Trophoblast cell (in vitro differentiated cells and primary cell): ENCODE results near the gene HADHA.

Experiments used
- DNase-seq, 2 donors: peaks; one replicate each; pipeline ENCODE4 v3.0.0-alpha.2; 2016
- H2AFZ ChIP-seq: 2 replicates; pipeline ENCODE4 v1.6.1; 2013; ENCODE audit warnings: low read length, moderate library complexity, mild to moderate bottlenecking; ENCODE audit not compliant: insufficient read depth, poor library complexity
- H2AK5ac ChIP-seq: 2 replicates; pipeline ENCODE4 v1.6.1; 2013; ENCODE audit warnings: mild to moderate bottlenecking, low read length
- H2BK120ac ChIP-seq: 2 replicates; pipeline ENCODE4 v1.6.1; 2013; ENCODE audit warnings: low read length, mild to moderate bottlenecking, moderate library complexity; ENCODE audit not compliant: insufficient read depth, poor library complexity
- H2BK12ac ChIP-seq: 2 replicates; pipeline ENCODE4 v1.6.1; 2013; ENCODE audit warnings: mild to moderate bottlenecking, low read length, moderate library complexity
- H2BK5ac ChIP-seq: 2 replicates; pipeline ENCODE4 v1.6.1; 2013; ENCODE audit warnings: low read length, low read depth, moderate library complexity, mild to moderate bottlenecking; ENCODE audit not compliant: poor library complexity
- H3K14ac ChIP-seq: 2 replicates; pipeline ENCODE4 v1.6.1; 2013; ENCODE audit warnings: mild to moderate bottlenecking, low read length
- H3K18ac ChIP-seq: 2 replicates; pipeline ENCODE4 v1.6.1; 2013; ENCODE audit warnings: mild to moderate bottlenecking, low read length
- H3K23ac ChIP-seq: 2 replicates; pipeline ENCODE4 v1.6.1; 2013; ENCODE audit warnings: low read length
- H3K27ac ChIP-seq: 2 replicates; pipeline ENCODE4 v1.5.1; 2013; ENCODE audit warnings: low read depth, mild to moderate bottlenecking, inconsistent platforms, low read length, moderate library complexity
- H3K27me3 ChIP-seq: 2 replicates; pipeline ENCODE4 v1.6.1; 2013; ENCODE audit warnings: inconsistent platforms, mild to moderate bottlenecking, low read length, moderate library complexity; ENCODE audit not compliant: insufficient read depth
- H3K36me3 ChIP-seq, 2 experiments: 1 replicate in 1 of 2; 2 replicates in 1 of 2; pipeline ENCODE4 v1.6.1; 2013; ENCODE audit warnings: low read length in 2 of 2, mild to moderate bottlenecking in 2 of 2, moderate library complexity in 1 of 2; ENCODE audit not compliant: insufficient read depth in 2 of 2, control insufficient read depth in 1 of 2
- H3K4ac ChIP-seq: 2 replicates; pipeline ENCODE4 v1.6.1; 2013; ENCODE audit warnings: low read depth, mild to moderate bottlenecking, low read length, moderate library complexity
- H3K4me1 ChIP-seq, 2 experiments: 1 replicate in 1 of 2; 2 replicates in 1 of 2; pipeline ENCODE4 v1.6.1; 2013; ENCODE audit warnings: low read length in 2 of 2, mild to moderate bottlenecking in 2 of 2, moderate library complexity in 1 of 2; ENCODE audit not compliant: insufficient read depth in 2 of 2, control insufficient read depth in 1 of 2
- H3K4me2 ChIP-seq: 2 replicates; pipeline ENCODE4 v1.6.1; 2013; ENCODE audit warnings: inconsistent platforms, mild to moderate bottlenecking, low read length, moderate library complexity
- H3K4me3 ChIP-seq: 2 replicates; pipeline ENCODE4 v1.5.1; 2013; ENCODE audit warnings: mild to moderate bottlenecking, low read depth, low read length, inconsistent platforms
- H3K79me1 ChIP-seq: one replicate; pipeline ENCODE4 v1.6.1; 2013; ENCODE audit warnings: low read length
- H3K79me2 ChIP-seq: 2 replicates; pipeline ENCODE4 v1.6.1; 2013; ENCODE audit warnings: low read length, mild to moderate bottlenecking; ENCODE audit not compliant: control insufficient read depth, insufficient read depth, poor library complexity
- H3K9ac ChIP-seq: 2 replicates; pipeline ENCODE4 v1.6.1; 2013; ENCODE audit warnings: mild to moderate bottlenecking, low read length
- H3K9me3 ChIP-seq: 2 replicates; pipeline ENCODE4 v1.6.1; 2013; ENCODE audit warnings: low read depth, mild to moderate bottlenecking, control low read depth, inconsistent platforms, low read length; ENCODE audit not compliant: insufficient read depth
- H4K12ac ChIP-seq: 2 replicates; pipeline ENCODE4 v1.6.1; 2013; ENCODE audit warnings: low read depth, mild to moderate bottlenecking, low read length, moderate library complexity
- H4K8ac ChIP-seq: 2 replicates; pipeline ENCODE4 v1.6.1; 2013; ENCODE audit warnings: low read depth, mild to moderate bottlenecking, low read length, moderate library complexity
- H4K91ac ChIP-seq: one replicate; pipeline ENCODE4 v1.6.1; 2013; ENCODE audit warnings: low read depth, mild to moderate bottlenecking, low read length, moderate library complexity
- WGBS: extraction: QIAGEN DNeasy Blood & Tissue Kit; methylation state at CpG from one replicate; pipeline ENCODE4 v1.1.7; 2013; ENCODE audit warnings: missing lambda C conversion rate; ENCODE audit not compliant: insufficient read length, insufficient coverage; ENCODE audit errors: extremely low coverage; 5-methylcytosine and 5-hydroxymethylcytosine counted together

HADHA gene

GRCh38 chr2:26245810-26246209 is 1.4 kb upstream of the HADHA start:
- no peak overlapping the region for H4K8ac ChIP-seq
- no peak overlapping the region for H3K18ac ChIP-seq
- no peak overlapping the region for H4K12ac ChIP-seq
- no peak for DNase-seq
- H3K9me3 ChIP-seq: no peaks in the 10 kb centered on the region
- H2AK5ac ChIP-seq: no peak overlapping the region
- H3K23ac ChIP-seq: no peak overlapping the region
- H3K4me3 ChIP-seq: no peak overlapping the region
- no peak overlapping the region for H2AFZ ChIP-seq
- no peaks in the 10 kb centered on the region for H3K4me1 ChIP-seq
- no CpG with 5 or more reads among the region's 3 CpGs for WGBS
- H3K4ac ChIP-seq: no peak overlapping the region
- peaks cover 7% of the 10 kb centered on the region for H3K79me2 ChIP-seq
- no peaks in the 10 kb centered on the region for H3K36me3 ChIP-seq
- H2BK12ac ChIP-seq: no peak overlapping the region
- no peak overlapping the region for H2BK120ac ChIP-seq
- H3K79me1 ChIP-seq: peaks cover 5% of the 10 kb centered on the region
- H3K27ac ChIP-seq: no peak overlapping the region
- H3K4me2 ChIP-seq: peak overlapping the region; percentile 80
- H4K91ac ChIP-seq: no peak overlapping the region
- no peak overlapping the region for H3K9ac ChIP-seq
- no peak overlapping the region for H2BK5ac ChIP-seq
- no peaks in the 10 kb centered on the region for H3K27me3 ChIP-seq
- no peak overlapping the region for H3K14ac ChIP-seq

- H3K4me3 ChIP-seq: peak overlapping the region; percentile 90
- peaks cover 5% of the 10 kb centered on the region for H3K79me1 ChIP-seq
- H4K8ac ChIP-seq: peak overlapping the region; percentile 43
- peak overlapping the region; percentile 1 for H3K14ac ChIP-seq
- H3K4me2 ChIP-seq: peak overlapping the region; percentile 80
- peak overlapping the region; percentile 3 for H4K12ac ChIP-seq
- peak overlapping the region; percentile 3 for H4K91ac ChIP-seq
- H3K9ac ChIP-seq: peak overlapping the region; percentile 88
- peak overlapping the region; percentile 82 for H3K27ac ChIP-seq
- H3K18ac ChIP-seq: peak overlapping the region; percentile 26
- WGBS: no CpG with 5 or more reads among the region's 21 CpGs
- H3K4ac ChIP-seq: peak overlapping the region; percentile 4
- no peak overlapping the region for H2AK5ac ChIP-seq
- H2AFZ ChIP-seq: peak overlapping the region; percentile 21
- no peak overlapping the region for H3K23ac ChIP-seq
- H2BK5ac ChIP-seq: no peak overlapping the region
- H2BK12ac ChIP-seq: no peak overlapping the region
- no peaks in the 10 kb centered on the region for H3K9me3 ChIP-seq
- peak; percentile 47 to 62 for DNase-seq
- H3K27me3 ChIP-seq: no peaks in the 10 kb centered on the region
- no peaks in the 10 kb centered on the region for H3K4me1 ChIP-seq
- H3K79me2 ChIP-seq: peaks cover 7% of the 10 kb centered on the region
- H3K36me3 ChIP-seq: no peaks in the 10 kb centered on the region
- H2BK120ac ChIP-seq: no peak overlapping the region
These were observed 850 bp upstream of the HADHA start for GRCh38 chr2:26245231-26245732.

- DNase-seq: peak in 1 of 2 donors; percentile 28
- no peak overlapping the region for H3K23ac ChIP-seq
- no CpG with 5 or more reads among the region's 22 CpGs for WGBS
- H2AFZ ChIP-seq: peak overlapping the region; percentile 72
- peak overlapping the region; percentile 90 for H3K4me3 ChIP-seq
- H4K8ac ChIP-seq: peak overlapping the region; percentile 86
- H3K9me3 ChIP-seq: no peaks in the 10 kb centered on the region
- peak overlapping the region; percentile 94 for H3K9ac ChIP-seq
- H3K27ac ChIP-seq: peak overlapping the region; percentile 82
- peaks cover 7% of the 10 kb centered on the region for H3K79me2 ChIP-seq
- H4K91ac ChIP-seq: peak overlapping the region; percentile 21
- H3K4me2 ChIP-seq: peak overlapping the region; percentile 88
- H4K12ac ChIP-seq: no peak overlapping the region
- no peaks in the 10 kb centered on the region for H3K36me3 ChIP-seq
- peak overlapping the region; percentile 35 for H3K4ac ChIP-seq
- peak overlapping the region; percentile 68 for H3K18ac ChIP-seq
- H2BK12ac ChIP-seq: no peak overlapping the region
- peak overlapping the region; percentile 28 for H2BK5ac ChIP-seq
- H2AK5ac ChIP-seq: no peak overlapping the region
- H2BK120ac ChIP-seq: no peak overlapping the region
- H3K4me1 ChIP-seq: no peaks in the 10 kb centered on the region
- H3K79me1 ChIP-seq: peaks cover 5% of the 10 kb centered on the region
- H3K27me3 ChIP-seq: no peaks in the 10 kb centered on the region
- peak overlapping the region; percentile 78 for H3K14ac ChIP-seq
These were observed 743 bp downstream of the HADHA start for GRCh38 chr2:26243470-26244308.

- H2BK120ac ChIP-seq: no peak overlapping the region
- H3K27ac ChIP-seq: no peak overlapping the region
- H2BK12ac ChIP-seq: no peak overlapping the region
- H3K14ac ChIP-seq: no peak overlapping the region
- H2BK5ac ChIP-seq: no peak overlapping the region
- H3K27me3 ChIP-seq: no peaks in the 10 kb centered on the region
- no peaks in the 10 kb centered on the region for H3K4me1 ChIP-seq
- no peak overlapping the region for H4K12ac ChIP-seq
- no peak overlapping the region for H3K18ac ChIP-seq
- H3K23ac ChIP-seq: no peak overlapping the region
- H3K4ac ChIP-seq: peak overlapping the region; percentile 57
- no CpG with 5 or more reads among the region's 6 CpGs for whole genome bisulfite sequencing
- H3K4me2 ChIP-seq: no peak overlapping the region
- no peaks in the 10 kb centered on the region for H3K9me3 ChIP-seq
- H3K79me1 ChIP-seq: peaks cover 5% of the 10 kb centered on the region
- no peak overlapping the region for H4K8ac ChIP-seq
- no peak overlapping the region for H2AFZ ChIP-seq
- H2AK5ac ChIP-seq: no peak overlapping the region
- H3K9ac ChIP-seq: no peak overlapping the region
- no peak for DNase-seq
- peaks cover 3 to 8% of the 10 kb centered on the region in 2 experiments for H3K36me3 ChIP-seq
- H4K91ac ChIP-seq: no peak overlapping the region
- peaks cover 7% of the 10 kb centered on the region for H3K79me2 ChIP-seq
- H3K4me3 ChIP-seq: no peak overlapping the region
These were observed 2.5 kb downstream of the HADHA start for GRCh38 chr2:26241928-26242436.
